NCI-H510A treated with DMSO at 0.1 percent for 48 hours (cell line): ENCODE measurements around the gene HCFC1.
"Not testable (repeated sequence)": the region's sequence is repeated elsewhere in the genome, so short reads cannot be mapped to it uniquely, and the experiment has no call there.

ENCODE experiments used
- DNase-seq: peaks from one replicate; lab custom pipeline; 2025; lab: John Stamatoyannopoulos, UW

The HCFC1 gene

DNA sequence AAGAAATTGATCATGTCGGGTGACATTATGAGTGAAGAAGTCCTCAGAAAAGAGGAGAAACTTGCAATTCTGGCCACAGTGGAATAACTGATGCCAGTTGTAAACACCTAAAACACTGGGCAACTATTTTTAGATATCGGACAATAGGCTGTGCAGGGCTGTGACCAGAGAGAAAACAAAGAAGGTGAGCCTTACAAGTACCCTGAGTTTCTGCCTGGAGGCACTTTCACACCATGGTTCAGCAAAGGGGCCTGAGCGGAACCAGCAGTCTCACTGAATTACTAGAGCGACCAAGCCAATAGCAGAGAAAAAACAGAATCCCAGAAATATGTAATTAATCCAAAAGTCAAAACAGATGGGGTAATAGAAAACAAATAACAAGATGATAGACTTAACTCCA, 36.9 kb upstream of the HCFC1 start:
- DNase-seq, result no peak

DNA sequence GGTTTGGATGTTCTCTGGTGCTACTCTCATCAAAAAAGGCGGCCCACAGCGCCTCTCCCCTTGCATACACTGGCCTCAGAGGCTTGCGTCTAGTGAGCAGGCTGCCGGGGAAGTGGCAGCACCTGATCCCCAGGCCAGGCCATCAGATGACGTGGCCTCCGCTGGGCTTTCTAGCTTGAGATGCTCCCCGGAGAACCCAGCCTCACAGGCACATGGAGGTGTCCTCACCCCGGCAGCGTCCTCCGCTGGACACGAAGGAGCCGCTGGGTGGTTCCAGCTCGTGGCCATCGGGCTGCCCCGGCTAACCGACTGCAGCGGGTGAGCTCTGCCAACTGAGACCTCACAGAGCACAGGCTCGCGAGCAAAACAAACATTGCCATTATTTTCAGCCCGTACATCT, 35.3 kb upstream of the HCFC1 start:
- DNase-seq, result no peak

DNA sequence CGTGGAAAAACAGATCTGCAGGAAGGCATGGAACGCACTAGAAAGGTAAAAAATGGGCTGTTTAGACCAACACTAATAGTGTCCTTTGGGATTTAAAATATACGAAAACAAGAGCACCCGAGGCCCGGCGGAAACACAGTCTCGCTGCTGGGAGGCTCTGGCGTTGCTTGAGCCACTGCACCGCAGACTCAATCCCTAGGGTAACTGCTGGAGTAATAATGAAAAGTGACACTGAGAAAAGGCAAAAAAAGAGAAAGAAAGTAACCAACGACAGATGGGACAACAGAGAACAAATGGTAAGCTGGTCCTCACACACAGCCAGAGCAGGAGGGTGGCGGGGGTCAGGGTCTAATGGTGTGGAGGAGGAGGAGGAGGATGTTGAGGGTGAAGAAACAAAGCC, 32.7 kb upstream of the HCFC1 start:
- DNase-seq, result no peak

DNA sequence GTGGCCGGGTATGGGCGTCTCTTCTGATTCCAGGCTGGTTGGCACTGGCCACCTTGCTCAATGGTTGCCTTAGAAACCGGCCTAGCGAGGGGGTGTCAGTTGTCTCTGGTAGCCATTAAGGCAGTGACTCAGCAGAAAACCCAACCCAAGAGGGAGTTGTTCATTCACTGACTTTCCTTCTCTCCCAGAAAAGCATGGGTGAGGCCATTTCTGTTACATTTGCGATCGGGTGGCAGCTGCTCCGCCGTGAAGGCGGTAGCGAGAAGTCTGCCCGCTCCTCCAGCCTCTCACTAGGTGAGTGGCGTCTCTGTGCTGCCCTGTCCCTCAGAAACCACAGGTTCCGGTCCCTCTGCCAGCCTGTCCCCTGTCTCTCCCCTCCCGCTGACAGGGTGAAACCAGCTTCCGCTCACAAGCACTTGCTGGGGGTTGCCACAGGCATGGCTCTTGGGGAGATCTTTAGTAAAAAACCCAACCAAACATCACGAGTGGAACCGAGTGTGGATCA, 30.6 kb upstream of the HCFC1 start:
- DNase-seq, result no peak

DNA sequence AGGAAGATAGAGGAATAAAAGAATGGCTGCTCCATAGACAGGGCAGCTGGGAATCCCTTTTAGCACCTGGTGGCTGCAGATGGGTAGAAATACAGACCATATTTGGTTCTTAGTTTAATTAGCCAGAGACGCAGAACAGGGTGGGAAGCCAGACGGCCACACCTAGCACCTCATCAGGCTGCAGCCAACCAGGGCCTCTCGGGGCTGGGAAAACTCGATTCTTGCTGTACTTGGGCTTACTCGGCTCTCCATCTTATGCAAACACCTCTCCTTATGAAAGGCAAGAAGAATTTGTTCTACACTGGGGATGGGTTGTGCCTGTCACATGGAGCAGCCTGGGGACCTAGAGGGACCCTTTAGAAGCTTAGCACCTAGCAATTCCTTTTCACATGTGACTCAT, 28.4 kb upstream of the HCFC1 start:
- no peak for DNase-seq

DNA sequence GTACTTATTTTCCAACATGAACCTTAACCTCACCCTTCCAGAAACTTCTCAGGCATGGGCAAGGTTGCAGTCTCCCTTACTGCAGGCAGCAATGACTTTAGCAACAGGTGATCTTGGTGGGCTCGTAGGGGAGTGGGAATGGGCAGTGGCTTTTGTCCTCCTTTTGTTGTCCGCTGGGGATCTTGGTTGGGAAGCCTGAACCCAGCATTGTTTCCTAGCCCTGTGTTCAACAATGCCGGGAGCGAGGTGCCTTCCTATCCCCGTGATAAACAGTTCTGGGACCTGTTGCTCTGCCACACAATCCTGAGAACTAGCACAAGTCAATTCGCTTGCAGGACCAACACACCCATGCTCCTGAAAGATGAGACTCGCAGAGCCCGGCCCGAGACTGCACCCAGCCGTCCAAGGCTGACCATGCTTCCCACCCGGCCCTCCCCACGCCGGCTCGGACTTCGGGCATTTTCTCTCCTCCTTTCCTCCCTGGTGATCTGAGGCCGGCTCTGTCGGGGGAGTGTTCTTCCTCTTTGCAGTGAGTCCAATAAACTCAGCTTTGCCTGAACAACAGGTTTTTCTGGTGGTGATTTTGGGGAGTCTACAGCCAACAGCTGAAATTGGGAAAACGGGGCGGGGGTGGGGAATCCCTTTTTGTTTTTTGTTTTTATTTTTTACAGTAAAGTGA, 27.9 kb upstream of the HCFC1 start:
- no peak for DNase-seq

DNA sequence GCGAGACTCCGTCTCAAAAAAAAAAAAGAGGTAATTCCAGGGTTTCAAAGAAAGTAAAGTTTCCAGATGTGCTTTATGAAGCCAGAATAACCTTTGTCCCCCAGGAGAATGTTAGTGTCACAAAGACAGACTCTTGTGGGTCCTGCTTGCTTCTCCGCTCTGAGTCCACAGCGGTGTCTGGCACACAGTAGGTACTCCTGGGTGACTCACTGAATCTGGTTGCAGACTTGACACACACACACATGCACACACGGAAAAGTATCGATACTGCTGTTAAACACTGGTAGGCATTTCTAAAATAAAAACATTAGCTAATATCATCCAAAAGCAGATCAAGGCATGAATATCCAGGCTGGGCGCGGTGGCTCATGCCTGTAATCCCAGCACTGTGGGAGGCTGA, 23.9 kb upstream of the HCFC1 start:
- no peak for DNase-seq

DNA sequence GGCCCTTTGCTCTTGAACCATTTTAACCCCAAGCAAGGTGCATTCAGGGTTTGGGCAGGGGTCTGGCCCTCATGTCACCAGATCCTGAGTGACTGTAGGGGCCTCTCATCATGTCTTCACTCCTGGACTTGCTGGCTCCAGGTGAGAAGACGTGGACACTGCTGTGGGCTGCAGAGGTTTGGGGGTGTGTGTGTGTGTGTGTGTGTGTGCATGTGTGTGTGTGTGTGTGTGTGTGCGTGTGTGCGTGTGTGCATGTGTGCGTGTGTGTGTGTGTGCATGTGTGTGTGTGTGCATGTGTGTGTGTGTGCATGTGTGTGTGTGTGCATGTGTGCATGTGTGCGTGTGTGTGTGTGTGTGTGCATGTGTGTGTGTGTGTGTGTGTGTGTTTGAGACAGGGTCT, 22.8 kb upstream of the HCFC1 start:
- not testable (repeated sequence) for DNase-seq

DNA sequence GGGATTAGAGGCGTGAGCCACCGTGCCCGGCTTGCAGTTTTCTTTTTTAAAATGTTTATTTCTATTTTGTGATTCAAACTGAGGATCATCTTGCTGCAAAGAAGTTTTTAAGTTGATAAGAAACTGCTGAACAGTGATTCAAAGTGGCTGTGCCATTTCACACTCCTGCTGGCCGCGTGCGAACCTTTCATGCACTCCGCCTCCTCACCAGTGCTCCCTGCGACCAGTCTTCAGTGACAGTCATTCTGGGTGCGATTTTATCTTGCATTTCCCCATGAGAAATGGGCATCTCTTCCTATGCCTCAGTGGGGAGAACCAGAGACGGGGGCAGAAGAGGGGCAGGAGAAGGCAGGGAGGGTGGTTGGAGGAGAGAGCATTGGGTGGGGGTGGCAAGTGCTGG, 22.4 kb upstream of the HCFC1 start:
- DNase-seq, result no peak

DNA sequence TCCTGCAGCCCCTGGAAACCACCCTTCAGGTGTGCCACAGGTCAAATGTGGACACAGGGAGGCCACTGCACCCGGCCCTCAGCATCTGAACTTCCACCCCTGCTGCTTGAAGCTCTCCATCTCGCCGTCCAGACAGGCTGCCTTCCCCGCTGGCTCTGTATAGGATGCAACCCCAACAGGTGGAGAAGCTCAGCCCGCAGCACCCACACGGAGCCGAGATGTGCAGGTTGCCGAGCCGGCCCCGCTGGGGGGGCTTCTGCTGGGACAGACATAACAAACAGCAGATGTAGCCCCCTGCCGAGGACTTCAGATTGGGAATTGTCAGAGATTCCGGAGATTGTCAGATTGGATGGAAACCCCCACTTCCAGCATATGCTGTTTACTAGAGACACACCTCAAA, 21.5 kb upstream of the HCFC1 start:
- DNase-seq, result no peak

DNA sequence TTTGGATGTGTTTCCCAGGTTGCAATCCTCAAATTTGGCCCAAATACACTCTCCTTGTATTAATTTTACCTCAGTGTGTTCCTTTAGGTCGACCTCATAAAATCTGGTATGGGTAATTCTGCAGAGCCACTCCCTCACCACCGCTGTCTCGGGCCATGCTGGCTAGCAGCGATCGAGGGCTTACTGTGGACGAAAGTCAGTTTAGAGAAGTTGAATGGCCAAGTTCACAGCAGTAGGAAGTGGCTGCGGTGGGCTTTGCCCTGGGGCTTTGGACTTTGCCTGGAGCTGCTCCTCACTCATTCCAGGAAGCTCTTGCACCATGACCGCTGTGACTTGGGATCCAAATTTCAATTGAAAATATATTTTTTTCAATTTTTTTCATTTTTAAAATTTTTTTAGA, 20.6 kb upstream of the HCFC1 start:
- DNase-seq, result no peak

DNA sequence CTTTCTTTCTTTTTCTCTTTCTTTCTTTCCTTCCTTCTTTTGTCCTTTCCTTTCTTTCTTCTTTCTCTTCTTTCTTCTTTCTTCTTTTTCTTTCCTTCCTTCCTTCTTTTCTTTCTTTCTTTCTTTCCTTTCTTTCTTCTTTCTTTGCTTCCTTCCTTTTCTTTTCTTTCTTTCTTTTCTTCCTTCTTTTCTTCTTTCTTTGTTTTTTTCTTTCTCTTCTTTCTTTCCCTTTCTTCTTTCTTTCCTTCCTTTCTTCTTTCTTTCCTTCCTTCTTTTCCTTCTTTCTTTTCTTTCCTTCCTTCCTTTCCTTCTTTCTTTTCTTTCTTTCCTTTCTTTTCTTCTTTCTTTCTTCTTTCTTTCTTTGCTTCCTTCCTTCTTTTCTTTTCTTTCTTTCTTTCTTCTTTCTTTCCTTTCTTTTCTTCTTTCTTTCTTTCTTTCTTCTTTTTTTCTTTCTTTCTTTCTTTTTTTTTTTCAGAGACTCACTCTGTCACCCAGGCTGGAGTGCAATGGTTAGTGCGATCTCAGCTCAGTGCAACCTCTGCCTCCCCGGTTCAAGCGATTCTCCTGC, 19.5 kb upstream of the HCFC1 start:
- no peak for DNase-seq

DNA sequence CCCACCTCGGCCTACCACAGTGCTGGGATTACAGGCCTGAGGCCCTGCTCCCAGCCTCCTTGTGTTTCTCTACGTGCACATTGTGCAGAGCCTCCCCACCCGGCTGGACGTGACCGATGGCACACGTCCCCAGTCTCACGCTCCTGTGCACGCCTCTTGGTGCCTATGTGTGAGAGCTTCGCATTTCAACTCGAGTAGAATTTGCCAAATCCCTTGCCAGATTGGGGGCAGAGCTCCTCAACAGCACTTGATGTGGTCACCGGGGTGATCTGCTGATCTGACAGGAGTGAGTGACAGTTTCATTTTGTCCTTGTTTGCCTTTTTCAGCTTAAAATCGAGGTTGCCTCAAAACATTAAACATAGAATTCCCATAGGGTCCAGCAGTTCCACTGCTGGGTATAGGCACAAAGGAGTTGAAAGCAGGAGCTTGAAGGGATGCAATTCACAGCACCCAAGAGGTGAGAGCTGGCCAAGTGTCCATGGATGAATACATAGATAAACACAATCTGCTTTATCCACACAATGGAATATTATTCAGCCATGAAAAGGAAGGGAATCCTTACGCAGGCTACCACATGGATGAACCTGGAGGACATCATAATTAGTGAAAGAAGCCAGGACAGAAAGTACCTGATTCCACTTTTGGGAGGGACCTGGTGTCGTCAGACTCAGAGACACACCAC, 18.5 kb upstream of the HCFC1 start:
- DNase-seq, result no peak

DNA sequence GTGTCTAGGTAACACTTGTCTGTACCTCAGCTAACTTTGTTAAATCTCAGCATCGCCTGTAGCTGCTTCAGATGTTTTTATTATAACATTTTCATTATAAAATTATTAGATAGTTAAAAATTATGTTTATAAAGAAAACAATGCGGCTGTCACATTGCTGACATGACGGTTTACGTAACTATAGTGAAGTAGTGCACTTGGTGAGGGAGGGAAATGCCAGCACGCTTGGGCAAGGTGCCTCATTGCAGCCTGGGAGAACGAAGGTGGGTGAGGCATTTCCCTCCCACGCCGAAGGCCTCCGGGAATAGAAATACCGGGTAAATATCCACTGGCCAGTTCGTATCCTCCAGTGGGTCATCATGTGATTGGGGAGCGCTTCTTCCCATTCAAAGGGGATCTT, 16.9 kb upstream of the HCFC1 start:
- no peak for DNase-seq

DNA sequence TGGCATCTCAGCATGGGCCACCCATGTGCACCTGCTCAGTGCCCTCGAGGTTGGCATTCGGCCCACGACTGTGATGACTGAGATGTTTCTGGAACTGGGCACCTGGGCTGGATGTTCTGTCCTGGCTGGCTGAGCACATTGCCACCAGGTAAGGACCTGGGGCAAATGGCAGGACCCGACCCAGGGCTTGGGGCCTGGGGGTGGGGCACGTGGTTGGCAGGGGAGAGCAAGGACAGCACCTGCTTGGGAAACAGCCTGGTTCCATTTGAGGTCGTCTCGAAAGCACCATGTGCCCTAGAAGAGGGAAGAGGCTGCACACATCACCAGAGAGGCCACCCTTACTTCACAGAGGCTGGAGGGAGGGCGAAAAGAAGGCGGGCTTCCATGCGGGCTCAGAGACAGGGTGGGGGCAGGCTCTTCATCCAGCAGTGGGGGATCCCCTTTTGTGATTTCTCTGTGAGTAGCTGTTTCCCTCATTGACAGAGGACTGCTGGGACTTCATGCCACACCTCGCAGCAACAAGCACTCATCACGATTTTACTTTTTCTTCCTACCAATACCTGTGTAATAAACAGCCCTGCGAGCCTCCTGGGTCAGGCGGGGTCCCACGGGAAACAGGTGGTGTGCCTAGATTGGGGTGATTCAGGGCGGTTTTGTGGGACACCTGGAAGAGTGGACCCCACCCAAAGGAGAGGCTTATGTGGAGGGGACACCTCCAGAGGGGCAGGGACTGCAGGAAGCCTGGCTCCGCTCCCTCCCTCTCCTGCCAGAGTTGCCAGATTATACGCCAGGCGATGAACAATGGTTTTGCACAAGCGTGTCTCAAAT, 12.9 kb upstream of the HCFC1 start:
- no peak for DNase-seq

DNA sequence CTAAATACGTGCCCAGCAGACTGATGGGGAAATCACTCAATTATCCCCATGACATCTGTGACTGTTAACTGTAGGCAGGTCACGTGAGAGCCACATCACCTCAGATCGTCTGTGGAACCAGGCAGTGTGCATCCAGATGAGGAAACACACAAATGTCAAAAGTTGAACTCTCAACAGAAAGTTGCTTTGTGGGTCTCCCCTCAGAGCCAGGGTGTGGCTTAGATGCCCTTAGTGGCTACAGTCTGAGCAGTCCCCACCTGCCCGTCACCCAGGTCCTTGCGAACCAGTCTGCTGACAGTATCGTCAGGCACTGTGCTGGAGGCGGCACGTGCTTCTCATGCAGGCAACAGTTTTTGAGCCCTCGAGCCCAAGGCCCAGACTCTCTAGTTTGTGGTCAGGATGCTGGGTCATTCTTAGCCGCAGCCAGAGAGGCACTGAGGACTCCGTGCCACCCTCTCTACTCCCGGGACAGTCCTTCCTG, 11.7 kb upstream of the HCFC1 start:
- no peak for DNase-seq

DNA sequence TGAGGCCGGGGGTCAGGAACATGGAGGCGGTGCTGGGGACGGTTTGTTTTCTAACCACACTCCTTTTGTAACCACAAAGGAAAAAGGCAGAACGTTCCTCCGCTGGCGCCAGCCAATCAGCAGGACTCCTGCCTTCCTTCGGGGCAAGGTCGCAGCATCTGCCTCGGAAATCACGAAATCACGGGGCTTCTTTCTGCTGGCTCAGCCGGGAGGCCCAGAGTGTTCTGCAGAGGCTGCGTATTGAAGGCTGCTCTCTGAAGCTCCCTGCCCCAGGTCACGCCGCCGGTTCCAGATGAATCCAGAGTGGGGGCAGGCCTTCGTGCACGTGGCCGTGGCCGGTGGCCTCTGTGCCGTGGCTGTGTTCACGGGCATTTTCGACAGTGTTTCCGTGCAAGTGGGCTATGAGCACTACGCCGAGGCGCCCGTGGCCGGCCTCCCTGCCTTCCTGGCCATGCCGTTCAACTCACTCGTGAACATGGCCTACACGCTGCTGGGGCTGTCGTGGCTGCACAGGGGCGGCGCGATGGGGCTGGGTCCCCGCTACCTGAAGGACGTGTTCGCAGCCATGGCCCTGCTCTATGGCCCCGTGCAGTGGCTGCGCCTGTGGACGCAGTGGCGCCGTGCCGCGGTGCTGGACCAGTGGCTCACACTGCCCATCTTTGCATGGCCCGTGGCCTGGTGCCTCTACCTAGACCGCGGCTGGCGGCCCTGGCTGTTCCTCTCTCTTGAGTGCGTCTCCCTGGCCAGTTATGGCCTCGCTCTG, 10.3 kb upstream of the HCFC1 start:
- no peak for DNase-seq

DNA sequence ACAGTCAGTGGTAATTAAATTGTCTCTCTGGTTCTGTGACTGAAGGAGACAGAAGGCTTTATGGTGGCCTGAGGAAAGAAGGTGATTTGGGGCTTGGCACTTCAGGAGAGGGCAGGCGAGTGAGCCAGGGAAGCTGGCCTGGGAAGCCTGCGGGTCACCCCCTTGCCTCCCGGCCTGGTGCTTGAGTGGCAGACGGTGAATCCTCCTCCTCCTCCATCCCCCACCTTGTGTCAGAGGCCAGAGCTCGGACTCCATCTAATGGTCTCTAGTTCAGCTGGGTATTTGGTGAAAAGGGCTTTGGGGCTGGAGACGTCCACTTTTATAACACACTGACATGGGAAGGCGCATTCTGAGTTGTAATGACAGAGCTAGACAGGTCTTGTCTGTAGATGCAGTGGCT, 9.6 kb upstream of the HCFC1 start:
- no peak for DNase-seq

DNA sequence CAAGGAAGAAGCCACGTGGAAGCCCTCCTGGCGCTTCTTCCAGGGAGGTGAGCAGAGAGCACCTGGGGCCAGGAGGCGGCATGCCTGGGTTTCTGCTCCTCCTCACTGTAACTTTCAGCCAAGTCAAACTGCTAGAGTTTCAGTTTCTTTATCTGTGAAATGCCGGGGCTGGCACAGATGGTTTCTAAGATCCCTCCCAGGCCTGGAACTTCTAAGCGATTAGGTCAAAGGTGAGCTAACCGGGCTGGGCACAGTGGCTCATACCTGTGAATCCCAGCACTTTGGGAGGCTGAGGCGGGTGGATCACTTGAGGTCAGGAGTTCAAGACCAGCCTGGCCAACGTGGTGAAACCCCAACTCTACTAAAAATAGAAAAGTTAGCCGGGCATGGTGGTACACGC, 8.8 kb upstream of the HCFC1 start:
- DNase-seq, result not testable (repeated sequence)

DNA sequence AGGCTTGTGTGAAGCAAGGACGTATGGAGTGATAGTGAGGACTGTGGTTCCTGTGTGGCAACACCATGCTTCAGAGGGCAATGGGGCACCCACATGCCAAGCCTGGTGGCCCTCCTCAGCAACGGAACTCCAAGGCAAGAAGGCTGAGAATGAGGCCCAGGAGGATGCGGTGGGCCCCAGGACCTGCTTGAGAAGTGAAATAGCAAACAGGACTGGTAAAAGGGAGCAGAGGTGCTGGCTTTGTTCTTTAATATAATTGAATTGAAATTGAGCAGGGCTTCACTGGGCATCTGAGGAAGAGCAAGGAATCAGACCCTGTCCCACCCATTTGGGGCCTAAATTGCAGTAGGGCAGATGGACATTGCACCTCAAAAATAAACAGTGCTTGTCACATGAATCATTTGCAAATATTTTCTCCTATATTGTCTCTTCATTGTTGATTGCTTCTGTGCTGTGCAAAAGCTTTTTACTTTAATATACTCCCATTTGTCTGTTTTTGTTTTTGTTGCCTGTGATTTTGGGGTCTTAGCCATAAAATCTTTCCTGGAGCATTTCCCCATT, 3.2 kb upstream of the HCFC1 start:
- no peak for DNase-seq

DNA sequence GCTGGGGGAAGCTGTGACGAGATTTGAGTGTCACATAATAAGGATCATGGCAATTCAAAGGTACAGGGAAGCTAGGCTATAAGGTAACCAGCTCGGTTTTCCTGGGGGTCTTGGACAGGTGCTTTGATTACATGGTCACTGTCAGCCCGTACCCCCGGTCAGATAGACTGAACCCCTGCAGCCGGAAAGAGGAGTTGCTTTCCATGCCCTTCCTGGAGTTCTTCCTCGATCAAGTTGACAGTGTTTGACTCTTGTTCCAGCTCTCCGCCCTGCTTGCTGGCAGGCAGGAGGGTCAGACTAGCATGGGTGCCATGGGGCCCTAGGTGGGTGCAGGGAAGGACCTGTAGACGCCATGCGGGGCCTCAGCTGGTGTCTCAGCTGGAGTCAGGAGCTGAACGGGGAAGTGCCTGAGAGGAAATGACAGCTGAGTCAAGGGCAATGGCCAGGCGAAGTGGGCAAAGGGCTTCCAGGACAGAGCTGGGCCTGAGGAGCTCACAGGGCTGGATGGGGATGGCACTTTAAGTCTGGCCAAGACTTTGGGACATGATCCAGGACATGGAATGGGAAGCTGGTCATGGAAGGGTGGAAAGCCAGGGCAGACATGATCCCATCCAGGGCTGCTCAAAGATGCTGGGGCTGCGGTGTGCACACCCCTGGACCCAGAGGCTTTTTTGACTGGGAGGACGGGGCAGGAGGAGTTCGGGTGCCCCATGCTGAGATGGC, 2.5 kb upstream of the HCFC1 start:
- DNase-seq, result no peak
